Measurements from ENCODE around the gene SH3PXD2B.

GRCh38 chr5:172417130-172417841 is 37.0 kb downstream of the SH3PXD2B start:
- TF ChIP-seq CTCF (IDR thresholded peaks at IDR 0.05) (no peak), POLR2A (IDR thresholded peaks at IDR 0.05) (no peak), EP300 (IDR thresholded peaks at IDR 0.05) (no peak)

Measured in tibial nerve (tissue), 4 donors.